GM18873 (cell line): ENCODE data around the gene AGBL4.

Experiments
- ATAC-seq: cut with Tn5 transposase; IDR thresholded peaks from one replicate; pipeline ENCODE4 v1.9.1; 2021; ENCODE audit warnings: mild to moderate bottlenecking, moderate library complexity, moderate number of reproducible peaks; ENCODE audit not compliant: unreplicated experiment, low FRiP score

The AGBL4 gene

DNA sequence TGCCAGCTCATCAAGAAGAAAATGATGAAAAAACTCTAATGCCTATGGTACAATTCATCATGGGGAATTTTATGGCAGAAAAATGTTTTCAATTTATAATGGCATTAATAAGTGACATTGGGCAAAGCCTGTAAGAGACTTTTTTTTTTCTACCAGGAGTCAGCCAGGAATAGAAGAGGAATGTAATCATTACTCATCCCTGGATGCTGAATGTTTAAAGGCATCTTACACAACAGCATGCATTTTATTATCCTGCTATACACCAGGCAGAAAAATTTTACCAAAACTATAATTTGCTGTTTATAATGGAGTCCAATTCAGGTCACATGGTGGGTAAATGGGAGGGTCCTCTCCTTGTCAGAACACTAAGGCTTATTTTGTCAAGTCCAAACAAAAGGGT is 1057.2 kb downstream of the AGBL4 start:
- no peak for ATAC-seq

DNA sequence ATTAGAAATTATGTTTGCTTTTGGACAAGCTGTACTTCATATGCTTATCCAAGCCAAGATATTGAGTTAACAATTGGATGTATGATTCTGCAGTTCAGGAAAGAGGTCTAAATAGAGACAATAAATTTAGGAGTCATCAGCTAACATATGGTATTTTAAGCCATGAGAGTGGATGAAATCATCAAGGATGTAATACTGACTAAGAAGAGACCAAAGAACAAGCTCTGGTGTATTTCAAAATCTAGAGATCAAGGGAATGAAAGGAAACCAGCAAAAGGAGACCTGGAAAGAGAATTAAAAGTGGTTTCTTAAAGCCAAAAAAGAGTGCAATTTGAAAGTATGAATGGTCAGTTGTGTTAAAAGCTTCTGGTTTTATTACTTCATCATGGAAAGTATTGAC is 1063.4 kb downstream of the AGBL4 start:
- ATAC-seq: no peak

DNA sequence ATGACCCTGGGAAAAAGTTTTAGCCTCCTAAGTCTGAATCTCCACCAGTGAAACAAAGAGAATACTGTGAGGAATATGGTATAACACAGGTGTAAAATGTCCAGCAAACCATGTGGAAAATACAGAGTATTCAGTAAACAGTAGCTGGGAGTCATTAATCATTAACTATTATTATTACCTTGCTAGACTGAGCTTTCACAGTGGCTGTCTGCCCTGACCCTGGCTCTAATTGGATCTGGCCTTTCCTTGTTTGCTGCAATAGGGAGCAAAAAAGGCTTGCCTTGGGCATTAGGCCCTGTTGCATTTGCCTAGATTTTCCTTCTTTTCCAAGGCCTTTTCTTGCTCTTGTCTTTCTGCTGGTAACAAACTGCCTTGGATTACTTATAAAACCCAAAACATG is 1068.0 kb downstream of the AGBL4 start:
- no peak for ATAC-seq

GRCh38 chr1:48953617-48954016 is 1070.1 kb downstream of the AGBL4 start:
- no peak for ATAC-seq

GRCh38 chr1:48948562-48948961 is 1075.2 kb downstream of the AGBL4 start:
- ATAC-seq: no peak

DNA sequence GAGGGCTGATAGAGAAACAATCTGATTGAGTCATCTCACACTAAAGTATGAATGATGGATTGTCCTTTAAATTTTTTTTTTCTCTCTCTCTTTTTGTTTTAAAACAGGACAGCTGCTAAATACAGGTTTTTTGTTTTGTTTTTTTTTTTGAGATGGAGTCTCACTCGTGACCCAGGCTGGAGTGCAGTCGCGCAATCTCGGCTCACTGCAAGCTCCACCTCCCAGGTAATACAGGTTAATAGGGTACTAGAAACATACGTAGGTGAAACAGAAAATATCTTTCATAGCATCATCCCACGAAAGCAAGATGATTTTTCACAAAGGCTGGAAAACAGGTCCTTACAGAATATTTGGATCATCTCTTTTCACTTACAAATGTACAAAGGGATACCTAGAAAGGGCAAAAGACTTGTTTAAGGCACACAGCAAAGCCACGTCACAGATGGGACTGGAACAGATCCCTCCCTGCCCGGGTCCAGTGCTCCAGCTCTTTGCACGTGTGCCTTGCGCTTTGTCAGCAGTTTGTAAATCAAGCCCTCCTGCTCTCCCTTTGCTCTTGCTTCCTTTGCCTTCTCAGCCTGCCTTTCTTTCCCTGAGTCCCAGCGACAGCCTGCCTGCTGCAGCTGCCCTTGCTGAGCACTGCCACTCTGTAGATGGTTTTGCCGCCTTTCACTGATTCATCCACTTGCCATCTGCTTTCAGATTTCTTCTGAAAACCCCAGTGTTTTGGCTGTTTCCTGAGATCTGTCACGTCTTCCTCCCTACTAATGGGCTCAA is 1075.8 kb downstream of the AGBL4 start:
- no peak for ATAC-seq

GRCh38 chr1:48946070-48946469 is 1077.7 kb downstream of the AGBL4 start:
- no peak for ATAC-seq

DNA sequence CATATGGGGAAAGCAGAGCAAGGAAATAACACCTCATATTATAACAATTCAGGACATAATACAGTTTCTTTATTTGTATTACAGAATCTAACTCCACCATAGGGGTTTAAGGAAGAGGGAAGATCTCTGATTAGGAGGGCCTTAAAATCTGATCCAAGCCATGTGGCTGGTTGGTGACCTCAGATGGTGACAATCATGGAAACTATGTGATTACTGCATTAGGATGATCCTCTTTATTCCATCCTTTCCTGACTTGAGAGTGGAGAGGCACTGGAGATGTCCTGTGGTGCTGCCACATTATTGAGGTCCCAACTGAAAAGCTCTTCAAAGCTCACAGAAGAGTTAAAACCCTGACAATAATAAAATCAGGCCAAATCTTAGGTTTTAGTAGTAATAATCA is 1078.9 kb downstream of the AGBL4 start:
- ATAC-seq: no peak

DNA sequence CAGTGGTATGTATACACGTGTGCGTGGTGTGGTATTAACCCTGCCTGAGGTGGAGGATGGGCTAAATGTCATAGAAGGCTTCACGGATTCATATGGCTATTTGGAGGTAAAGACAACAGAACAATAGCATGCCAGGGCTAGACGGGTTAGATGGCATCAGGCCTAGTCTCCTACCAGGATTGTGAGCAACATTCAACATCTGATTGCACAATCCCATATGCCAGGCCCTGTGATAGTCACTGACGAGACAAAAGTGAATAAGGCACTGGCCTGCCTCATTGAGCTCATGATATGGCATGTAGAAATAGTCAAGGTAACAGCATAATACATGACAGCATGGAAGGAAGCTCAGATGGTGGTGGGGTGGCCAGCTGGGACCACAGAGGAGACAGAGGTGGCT is 1079.9 kb downstream of the AGBL4 start:
- no peak for ATAC-seq

DNA sequence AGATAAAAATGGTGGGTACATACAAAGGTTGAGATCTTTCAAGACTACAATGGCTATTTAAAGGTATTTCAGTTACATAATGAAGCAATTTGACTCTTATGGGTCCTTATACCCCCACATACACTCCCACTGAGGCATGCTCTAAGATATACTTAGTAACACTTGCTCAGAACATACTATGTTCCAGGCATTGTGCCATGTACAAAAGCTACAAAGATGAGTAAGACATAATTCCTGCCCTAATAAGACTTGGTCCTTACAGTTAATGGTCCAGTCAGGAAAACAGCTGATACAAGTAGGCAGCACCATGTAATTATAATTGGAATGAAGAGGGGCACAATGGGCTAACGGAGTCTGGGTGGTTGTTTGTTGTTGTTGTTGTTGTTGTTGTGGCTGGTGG is 1080.4 kb downstream of the AGBL4 start:
- no peak for ATAC-seq

DNA sequence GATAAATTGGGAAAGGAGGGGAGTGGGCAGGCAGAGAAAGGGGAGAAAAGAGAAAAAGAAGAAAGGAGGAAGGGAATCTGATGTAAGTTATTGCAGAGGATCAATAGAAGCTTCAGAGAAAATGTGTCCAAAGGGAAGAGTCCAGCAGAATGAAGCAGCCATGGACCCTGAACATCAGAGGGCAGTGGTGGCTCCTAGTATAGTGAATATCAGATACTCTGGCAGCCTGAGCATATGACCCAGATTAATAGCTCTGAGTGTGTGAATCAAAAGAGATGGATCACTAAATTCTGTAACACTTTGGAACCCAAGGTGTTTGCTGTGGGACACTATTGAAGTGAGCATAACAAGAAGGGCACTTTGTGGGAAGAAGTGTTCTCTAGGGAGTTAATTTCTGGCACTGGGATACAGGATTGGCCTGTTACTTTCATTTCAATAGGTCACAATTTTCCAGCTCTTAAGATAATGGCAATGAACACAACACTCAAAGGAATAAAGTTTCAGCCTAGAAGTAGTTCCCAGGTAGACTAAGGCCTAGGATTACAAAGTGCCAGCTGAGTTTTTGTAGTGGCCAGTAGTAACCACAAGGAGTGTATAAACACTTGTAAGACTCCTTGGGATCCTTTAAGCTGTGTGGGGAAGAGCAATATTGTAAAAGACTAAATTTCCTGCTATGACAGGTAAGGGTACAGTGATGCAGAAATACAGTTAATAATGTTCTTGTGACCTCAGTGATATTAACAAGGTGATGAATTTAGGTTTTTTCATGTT is 1082.6 kb downstream of the AGBL4 start:
- ATAC-seq: no peak

- ATAC-seq: no peak
Observed at GRCh38 chr1:48940354-48940753, 1083.4 kb downstream of the AGBL4 start.

DNA sequence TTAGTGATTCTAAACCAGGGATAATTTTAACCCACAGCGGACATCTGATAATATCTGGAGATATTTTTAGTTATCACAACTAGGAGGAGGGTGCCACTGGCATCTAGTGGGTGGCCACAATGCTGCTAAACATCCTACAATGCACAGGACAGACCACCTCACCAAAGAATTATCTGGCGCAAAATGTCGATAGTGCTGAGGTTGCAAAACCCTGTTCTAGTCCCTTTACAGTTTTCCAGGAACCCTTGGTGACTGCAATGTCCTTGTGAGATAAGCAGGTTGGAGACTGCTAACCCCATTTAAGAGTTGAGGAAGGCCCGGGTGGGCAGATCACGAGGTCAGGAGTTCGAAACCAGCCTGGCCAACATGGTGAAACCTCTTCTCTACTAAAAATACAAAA is 1083.9 kb downstream of the AGBL4 start:
- ATAC-seq: no peak

GRCh38 chr1:48939042-48939441 is 1084.7 kb downstream of the AGBL4 start:
- ATAC-seq: no peak

- ATAC-seq: no peak
Observed at GRCh38 chr1:48937732-48938131, 1086.0 kb downstream of the AGBL4 start.

- no peak for ATAC-seq
Observed at GRCh38 chr1:48936436-48936835, 1087.3 kb downstream of the AGBL4 start.

- no peak for ATAC-seq
Observed at GRCh38 chr1:48932366-48932765, 1091.4 kb downstream of the AGBL4 start.

GRCh38 chr1:48931506-48932192 is 1092.1 kb downstream of the AGBL4 start:
- ATAC-seq: no peak

- ATAC-seq: no peak
Observed at GRCh38 chr1:48930011-48930410, 1093.7 kb downstream of the AGBL4 start.

DNA sequence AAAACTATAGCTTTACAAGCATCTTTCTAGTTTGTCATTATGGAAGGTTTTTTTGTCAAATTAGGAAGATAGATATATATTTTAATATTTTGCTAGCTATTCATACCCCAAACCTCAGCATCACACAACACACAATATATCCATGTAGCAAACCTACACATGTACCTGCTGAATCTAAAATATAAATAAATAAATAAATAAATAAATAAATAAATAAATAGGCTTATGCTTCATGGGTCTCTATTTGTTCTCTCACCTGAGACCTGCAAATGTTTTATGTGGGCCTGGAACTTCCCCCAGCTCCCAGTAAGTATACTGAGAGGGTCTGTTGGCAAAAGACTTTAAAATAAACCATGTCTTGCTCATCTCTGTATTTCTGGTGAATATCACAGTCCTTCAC is 1099.7 kb downstream of the AGBL4 start:
- no peak for ATAC-seq

DNA sequence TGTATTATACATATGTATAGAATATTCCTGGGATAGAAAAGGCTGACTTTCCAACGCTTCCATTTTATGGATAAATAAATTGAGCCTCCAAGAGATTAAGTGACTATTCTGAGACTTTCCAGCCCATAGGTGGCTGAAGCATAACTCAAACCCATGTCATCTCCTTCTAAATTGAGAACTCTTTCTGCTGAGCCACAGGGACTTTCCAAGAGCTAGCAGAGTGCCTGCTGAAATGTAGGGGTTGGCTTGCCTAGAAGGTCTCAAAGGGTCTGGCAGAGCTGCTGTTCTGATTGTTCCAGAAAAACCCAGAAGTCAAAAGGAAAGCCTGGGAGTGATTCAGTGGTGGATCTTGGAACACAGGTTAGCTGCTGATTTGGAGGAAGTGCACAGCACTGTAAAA is 1100.6 kb downstream of the AGBL4 start:
- ATAC-seq: no peak
